ENCODE results near the gene CAB39.

GRCh38 chr2:230847883-230848388 lies 135.3 kb downstream of the CAB39 start:
- TF ChIP-seq USF2 (IDR thresholded peaks at IDR 0.05; ENCODE audit: borderline replicate concordance, low read depth, low read length) (no peak), CTCF (IDR thresholded peaks at IDR 0.05) (peak; percentile 84), ZBTB33 (IDR thresholded peaks at IDR 0.05; ENCODE audit: borderline replicate concordance, low read depth) (no peak), CHD2 (IDR thresholded peaks at IDR 0.05; ENCODE audit: low read length, partially characterized antibody) (peak; percentile 49), RAD21 (IDR thresholded peaks at IDR 0.05; ENCODE audit: low read length) (peak; percentile 76), YY1 (IDR thresholded peaks at IDR 0.05; ENCODE audit: low read depth) (no peak), REST (IDR thresholded peaks at IDR 0.05; ENCODE audit: low read depth, low read length) (no peak), JUND (IDR thresholded peaks at IDR 0.05) (no peak), PBX3 (IDR thresholded peaks at IDR 0.05) (0 out of 2 replicates have a peak, but pooled peaks have one; percentile 7), EP300 (IDR thresholded peaks at IDR 0.05; ENCODE audit: borderline replicate concordance in 1 of 2, low read depth in 1 of 2, low read length in 1 of 2) (0 out of 4 replicates have a peak, but pooled peaks of 1 of the 2 experiments have one; percentile 13), USF1 (IDR thresholded peaks at IDR 0.05; ENCODE audit: borderline replicate concordance, low read depth) (no peak), RCOR1 (IDR thresholded peaks at IDR 0.05; ENCODE audit: low read length) (peak; percentile 51; the same call in 1 of the 2 replicates), SMC3 (IDR thresholded peaks at IDR 0.05; ENCODE audit: low read depth, low read length) (peak; percentile 84), IRF3 (IDR thresholded peaks at IDR 0.05; ENCODE audit: low read depth, low read length) (no peak)

All from SK-N-SH (cell line).